H9 (cell line): ENCODE measurements around the gene RNPEPL1. TPM values are rescaled to one million over a fixed set of nuclear protein-coding genes. Genes with fewer than 3 reads are reported as not detected.

Experiments used
- DNase-seq: peaks from one replicate; pipeline ENCODE4 v3.0.0-alpha.2; 2017
- H2AFZ ChIP-seq: one replicate; pipeline ENCODE4 v1.6.1; 2013; ENCODE audit warnings: mild to moderate bottlenecking, low read length, control low read depth, moderate library complexity
- H2AK5ac ChIP-seq: 2 replicates; pipeline ENCODE4 v1.6.1; 2013; ENCODE audit warnings: low read length, control low read depth, mixed read lengths; ENCODE audit not compliant: insufficient read length
- H2BK120ac ChIP-seq: one replicate; pipeline ENCODE4 v1.6.1; 2013; ENCODE audit warnings: low read depth, mild to moderate bottlenecking, low read length, control low read depth, inconsistent platforms; ENCODE audit not compliant: poor library complexity, severe bottlenecking
- H2BK12ac ChIP-seq: 2 replicates; pipeline ENCODE4 v1.6.1; 2013; ENCODE audit warnings: low read length, control low read depth, mixed read lengths, low read depth; ENCODE audit not compliant: insufficient read length
- H2BK15ac ChIP-seq: 2 replicates; pipeline ENCODE4 v1.6.1; 2013; ENCODE audit warnings: low read depth, low read length, control low read depth
- H2BK20ac ChIP-seq: one replicate; pipeline ENCODE4 v1.6.1; 2013; ENCODE audit warnings: low read depth, mild to moderate bottlenecking, low read length, control low read depth, inconsistent platforms; ENCODE audit not compliant: poor library complexity, severe bottlenecking
- H2BK5ac ChIP-seq: 2 replicates; pipeline ENCODE4 v1.6.1; 2013; ENCODE audit warnings: low read length, control low read depth, mixed read lengths; ENCODE audit not compliant: insufficient read length
- H3K14ac ChIP-seq: 2 replicates; pipeline ENCODE4 v1.6.1; 2013; ENCODE audit warnings: low read length, control low read depth; ENCODE audit not compliant: insufficient read depth
- H3K18ac ChIP-seq: 2 replicates; pipeline ENCODE4 v1.6.1; 2013; ENCODE audit warnings: low read depth, mild to moderate bottlenecking, mixed read lengths, low read length, control low read depth; ENCODE audit not compliant: insufficient read length
- H3K23ac ChIP-seq: 2 replicates; pipeline ENCODE4 v1.6.1; 2013; ENCODE audit warnings: low read length, control low read depth, mixed read lengths, low read depth; ENCODE audit not compliant: insufficient read length
- H3K23me2 ChIP-seq: 2 replicates; pipeline ENCODE4 v1.6.1; 2013; ENCODE audit warnings: low read depth, mild to moderate bottlenecking, mixed read lengths, low read length, control low read depth; ENCODE audit not compliant: insufficient read length, poor library complexity, severe bottlenecking
- H3K27ac ChIP-seq: 2 replicates; pipeline ENCODE4 v1.5.1; 2013; ENCODE audit warnings: low read length, control low read depth, mixed read lengths, low read depth; ENCODE audit not compliant: insufficient read length
- H3K27me3 ChIP-seq: 2 replicates; pipeline ENCODE4 v1.6.1; 2013; ENCODE audit warnings: low read length, control low read depth, inconsistent platforms; ENCODE audit not compliant: insufficient read depth
- H3K4ac ChIP-seq: 2 replicates; pipeline ENCODE4 v1.6.1; 2013; ENCODE audit warnings: low read depth, mild to moderate bottlenecking, control low read depth, inconsistent platforms, low read length, moderate library complexity
- H3K4me1 ChIP-seq: 2 replicates; pipeline ENCODE4 v1.6.1; 2013; ENCODE audit warnings: low read length, control low read depth, inconsistent platforms; ENCODE audit not compliant: insufficient read depth
- H3K4me2 ChIP-seq: 2 replicates; pipeline ENCODE4 v1.6.1; 2013; ENCODE audit warnings: low read length, control low read depth, mixed read lengths; ENCODE audit not compliant: insufficient read length, insufficient read depth
- H3K56ac ChIP-seq: 2 replicates; pipeline ENCODE4 v1.6.1; 2013; ENCODE audit warnings: low read depth, mild to moderate bottlenecking, mixed read lengths, low read length, control low read depth; ENCODE audit not compliant: insufficient read length
- H3K79me1 ChIP-seq: 2 replicates; pipeline ENCODE4 v1.6.1; 2013; ENCODE audit warnings: low read depth, mild to moderate bottlenecking, moderate library complexity, low read length, control low read depth, inconsistent platforms; ENCODE audit not compliant: insufficient read depth, poor library complexity, severe bottlenecking
- H3K79me2 ChIP-seq: 2 replicates; pipeline ENCODE4 v1.6.1; 2013; ENCODE audit warnings: low read length, control low read depth, inconsistent platforms; ENCODE audit not compliant: insufficient read depth
- H3K9ac ChIP-seq: 2 replicates; pipeline ENCODE4 v1.6.1; 2013; ENCODE audit warnings: low read length, control low read depth, mixed read lengths; ENCODE audit not compliant: insufficient read length; ENCODE audit errors: extremely low read depth
- H3K9me3 ChIP-seq: one replicate; pipeline ENCODE4 v1.6.1; 2013; ENCODE audit warnings: low read depth, low read length, inconsistent platforms; ENCODE audit not compliant: control insufficient read depth
- H3T11ph ChIP-seq: one replicate; pipeline ENCODE4 v1.6.1; 2013; ENCODE audit warnings: mild to moderate bottlenecking, low read length, control low read depth, inconsistent platforms
- H4K20me1 ChIP-seq: one replicate; pipeline ENCODE4 v1.6.1; 2013; ENCODE audit not compliant: control insufficient read depth, insufficient read length, insufficient read depth
- H4K5ac ChIP-seq: 2 replicates; pipeline ENCODE4 v1.6.1; 2013; ENCODE audit warnings: low read depth, mild to moderate bottlenecking, mixed read lengths, low read length, control low read depth; ENCODE audit not compliant: insufficient read length
- H4K8ac ChIP-seq: replicated peaks from 2 replicates; pipeline ENCODE4 v1.6.1; 2013; ENCODE audit warnings: low read length, control low read depth, mixed read lengths, low read depth; ENCODE audit not compliant: insufficient read length
- H4K91ac ChIP-seq: 2 replicates; pipeline ENCODE4 v1.6.1; 2013; ENCODE audit warnings: low read depth, mild to moderate bottlenecking, moderate library complexity, mixed read lengths, low read length, control low read depth; ENCODE audit not compliant: insufficient read length
- H3K27ac Mint-ChIP-seq, 3 experiments: 2 replicates in 2 of 3; 3 replicates in 1 of 3; pipeline ENCODE4 v1.8.0; 2020 to 2021; ENCODE audit warnings: mixed read lengths in 3 of 3, mild to moderate bottlenecking in 1 of 3, moderate library complexity in 1 of 3
- H3K27me3 Mint-ChIP-seq: 2 replicates; pipeline ENCODE4 v1.8.0; 2021; ENCODE audit warnings: low read depth, mild to moderate bottlenecking, moderate library complexity, mixed read lengths
- H3K36me3 Mint-ChIP-seq, 3 experiments: 2 replicates in 2 of 3; 3 replicates in 1 of 3; pipeline ENCODE4 v1.8.0; 2020 to 2021; ENCODE audit warnings: low read depth in 3 of 3, mixed read lengths in 3 of 3; ENCODE audit not compliant: insufficient read depth in 1 of 3
- H3K4me1 Mint-ChIP-seq, 2 experiments: 2 replicates each; pipeline ENCODE4 v1.8.0; 2020; ENCODE audit warnings: mixed read lengths in 2 of 2
- H3K4me3 Mint-ChIP-seq, 2 experiments: 2 replicates in 1 of 2; 3 replicates in 1 of 2; pipeline ENCODE4 v1.8.0; 2020 to 2021; ENCODE audit warnings: mild to moderate bottlenecking in 2 of 2, mixed read lengths in 2 of 2, moderate library complexity in 1 of 2
- H3K9me3 Mint-ChIP-seq, 2 experiments: 2 replicates in 1 of 2; 3 replicates in 1 of 2; pipeline ENCODE4 v1.8.0; 2020; ENCODE audit warnings: mild to moderate bottlenecking in 2 of 2, mixed read lengths in 2 of 2, moderate library complexity in 1 of 2
- CTCF ChIP-seq: fragments of 200-600 bp; sonication (generic); conservative IDR thresholded peaks from 3 replicates; pipeline ENCODE4 v1.8.0; 2021; ENCODE audit warnings: antibody characterized with exemption, mild to moderate bottlenecking
- WGBS: extraction: QIAGEN DNeasy Blood & Tissue Kit; methylation state at CpG from one replicate; pipeline ENCODE4 v1.1.7; 2013; ENCODE audit warnings: missing lambda C conversion rate, low lambda C conversion rate, mixed read lengths; ENCODE audit not compliant: insufficient read length; ENCODE audit errors: extremely low coverage; 5-methylcytosine and 5-hydroxymethylcytosine counted together
- total RNA-seq: library from RNA; stranded (reverse); gene quantifications from 2 replicates; pipeline ENCODE4 v1.2.1, GENCODE V29; 2021

RNPEPL1 gene
- total RNA-seq, 1 experiment from 2014 or later, result 22.5 TPM

- H2BK15ac ChIP-seq, result no peak overlapping the region
- no peak overlapping the region for H3K27ac ChIP-seq
- H3K79me2 ChIP-seq, result no peaks in the 10 kb centered on the region
- no peak overlapping the region for H3K27ac Mint-ChIP-seq
- no peak overlapping the region for H3K9ac ChIP-seq
- H2BK5ac ChIP-seq, result no peak overlapping the region
- no peak overlapping the region for H3K18ac ChIP-seq
- no peak overlapping the region for H2BK20ac ChIP-seq
- no peak overlapping the region for H2AFZ ChIP-seq
- no CpG with 5 or more reads among the region's 10 CpGs for WGBS
- no peak overlapping the region for H3T11ph ChIP-seq
- H3K4me3 Mint-ChIP-seq, result no peak overlapping the region
- no peak overlapping the region for H3K4me2 ChIP-seq
- H2BK120ac ChIP-seq, result no peak overlapping the region
- H3K4me1 Mint-ChIP-seq, result no peaks in the 10 kb centered on the region; a peak in 1 of 4 replicates
- H4K5ac ChIP-seq, result no peak overlapping the region
- no peaks in the 10 kb centered on the region for H3K4me1 ChIP-seq
- no peaks in the 10 kb centered on the region for H3K9me3 ChIP-seq
- no peaks in the 10 kb centered on the region for H3K23me2 ChIP-seq
- no peak for TF ChIP-seq CTCF
- H3K36me3 Mint-ChIP-seq, result peaks cover 0 to 7% (median 0%) of the 10 kb centered on the region in 3 experiments; a peak in 2 of 7 replicates
- H3K9me3 Mint-ChIP-seq, result no peaks in the 10 kb centered on the region
- no peaks in the 10 kb centered on the region for H3K27me3 ChIP-seq
- no peak overlapping the region for H3K4ac ChIP-seq
- H4K20me1 ChIP-seq, result no peaks in the 10 kb centered on the region
- no peak overlapping the region for H4K91ac ChIP-seq
- no peak overlapping the region for H3K23ac ChIP-seq
- no peaks in the 10 kb centered on the region for H3K79me1 ChIP-seq
- no peak overlapping the region for H4K8ac ChIP-seq
- H2BK12ac ChIP-seq, result no peak overlapping the region
- no peak overlapping the region for H3K14ac ChIP-seq
- no peak for DNase-seq
- no peak overlapping the region for H2AK5ac ChIP-seq
- H3K27me3 Mint-ChIP-seq, result peaks cover 8% of the 10 kb centered on the region
- no peak overlapping the region for H3K56ac ChIP-seq
Measured at GRCh38 chr2:240603846-240604245, 35.6 kb downstream of the RNPEPL1 start.
